ENCODE data around the gene POLDIP3.
"Not testable (repeated sequence)": the region's sequence is repeated elsewhere in the genome, so short reads cannot be mapped to it uniquely, and the experiment has no call there.

POLDIP3 gene

GRCh38 chr22:42584364-42584940, 30.2 kb downstream of the POLDIP3 start:
- no peak for DNase-seq (ENCODE audit: low spot score)

GRCh38 chr22:42582987-42583386, 31.7 kb downstream of the POLDIP3 start:
- no peak for DNase-seq (ENCODE audit: low spot score)

GRCh38 chr22:42581762-42582716, 32.6 kb downstream of the POLDIP3 start:
- DNase-seq (ENCODE audit: low spot score): peak; percentile 70

GRCh38 chr22:42581194-42581761, 33.4 kb downstream of the POLDIP3 start:
- DNase-seq (ENCODE audit: low spot score): not testable (repeated sequence)

- DNase-seq (ENCODE audit: low spot score): not testable (repeated sequence)
Measured at GRCh38 chr22:42580040-42580439, 34.6 kb downstream of the POLDIP3 start.

GRCh38 chr22:42577623-42578240, 37.0 kb downstream of the POLDIP3 start:
- DNase-seq (ENCODE audit: low spot score): no peak

- DNase-seq (ENCODE audit: low spot score): not testable (repeated sequence)
Measured at GRCh38 chr22:42577141-42577540, 37.5 kb downstream of the POLDIP3 start.

- DNase-seq (ENCODE audit: low spot score): not testable (repeated sequence)
Measured at GRCh38 chr22:42575996-42576574, 38.6 kb downstream of the POLDIP3 start.

GRCh38 chr22:42574468-42574867, 40.2 kb downstream of the POLDIP3 start:
- DNase-seq (ENCODE audit: low spot score): not testable (repeated sequence)

- not testable (repeated sequence) for DNase-seq (ENCODE audit: low spot score)
Measured at GRCh38 chr22:42574046-42574445, 40.6 kb downstream of the POLDIP3 start.

GRCh38 chr22:42571068-42571467, 43.6 kb downstream of the POLDIP3 start:
- not testable (repeated sequence) for DNase-seq (ENCODE audit: low spot score)

- DNase-seq (ENCODE audit: low spot score): not testable (repeated sequence)
Measured at GRCh38 chr22:42570580-42570979, 44.1 kb downstream of the POLDIP3 start.

GRCh38 chr22:42567950-42568349, 46.7 kb downstream of the POLDIP3 start:
- DNase-seq (ENCODE audit: low spot score): not testable (repeated sequence)

- DNase-seq (ENCODE audit: low spot score): no peak
Measured at GRCh38 chr22:42565956-42566355, 48.7 kb downstream of the POLDIP3 start.

- no peak for DNase-seq (ENCODE audit: low spot score)
Measured at GRCh38 chr22:42564699-42565098, 50.0 kb downstream of the POLDIP3 start.

- not testable (repeated sequence) for DNase-seq (ENCODE audit: low spot score)
Measured at GRCh38 chr22:42563943-42564342, 50.7 kb downstream of the POLDIP3 start.

- no peak for DNase-seq (ENCODE audit: low spot score)
Measured at GRCh38 chr22:42562684-42563083, 52.0 kb downstream of the POLDIP3 start.

- DNase-seq (ENCODE audit: low spot score): no peak
Measured at GRCh38 chr22:42562279-42562678, 52.4 kb downstream of the POLDIP3 start.

- no peak for DNase-seq (ENCODE audit: low spot score)
Measured at GRCh38 chr22:42561856-42562255, 52.8 kb downstream of the POLDIP3 start.

- peak; percentile 43 for DNase-seq (ENCODE audit: low spot score)
Measured at GRCh38 chr22:42560781-42561180, 53.9 kb downstream of the POLDIP3 start.

- no peak for DNase-seq (ENCODE audit: low spot score)
Measured at GRCh38 chr22:42560381-42560780, 54.3 kb downstream of the POLDIP3 start.

Data from COLO829 (cell line).